GM21390 (cell line): Measurements from ENCODE around the gene WDR70.

Experiments used
- ATAC-seq: cut with Tn5 transposase; IDR thresholded peaks from one replicate; pipeline ENCODE4 v1.9.1; 2021; ENCODE audit not compliant: unreplicated experiment

The WDR70 gene

GRCh38 chr5:37717613-37718431 lies 338.7 kb downstream of the WDR70 start:
- no peak for ATAC-seq

- ATAC-seq: no peak
Measured at GRCh38 chr5:37720550-37720952, 341.4 kb downstream of the WDR70 start.

- ATAC-seq: peak; percentile 75
Measured at GRCh38 chr5:37721447-37721871, 342.3 kb downstream of the WDR70 start.

DNA sequence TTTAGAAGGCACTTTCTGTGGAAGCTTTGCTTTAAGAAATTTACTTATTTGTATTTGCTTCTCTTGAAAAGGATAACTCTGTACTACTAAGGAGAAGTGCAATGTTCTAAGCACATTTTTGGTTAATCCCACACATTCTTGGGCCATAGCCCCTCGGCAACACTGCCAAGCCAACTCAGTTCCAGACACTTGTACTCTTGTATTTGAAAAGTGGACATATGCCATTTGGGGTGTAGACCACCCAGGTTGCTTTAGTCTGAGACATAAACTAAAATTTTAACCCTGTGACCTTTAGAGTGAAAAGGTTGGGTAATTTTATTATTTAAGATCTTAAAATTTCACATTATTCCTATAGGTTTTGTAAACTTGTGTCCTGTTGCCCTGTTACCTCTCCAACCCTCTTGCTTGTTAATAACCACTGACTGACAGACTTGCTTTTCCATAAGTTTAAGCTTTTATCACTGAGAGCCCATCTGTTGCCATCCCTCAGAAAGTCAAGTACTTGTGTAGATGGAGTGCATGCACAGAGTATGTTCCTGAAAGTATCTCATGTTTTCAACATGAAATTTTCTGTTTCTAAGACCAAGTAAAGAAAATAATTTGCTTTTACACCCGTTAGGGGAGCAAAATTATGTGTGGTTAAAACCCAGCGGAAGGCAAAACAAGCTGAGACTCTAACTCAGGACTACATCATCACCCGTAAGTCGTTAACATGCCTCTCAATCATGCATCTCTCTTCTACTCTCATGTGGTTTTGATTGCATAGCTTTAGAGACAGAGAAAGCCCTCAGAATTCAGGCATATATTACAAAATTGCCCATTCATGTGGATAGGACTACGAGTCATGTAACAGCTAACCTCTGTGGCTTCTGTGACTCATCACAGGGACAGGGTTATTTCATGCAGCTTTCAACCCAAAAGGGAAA lies 343.4 kb downstream of the WDR70 start:
- peak; percentile 60 for ATAC-seq

DNA sequence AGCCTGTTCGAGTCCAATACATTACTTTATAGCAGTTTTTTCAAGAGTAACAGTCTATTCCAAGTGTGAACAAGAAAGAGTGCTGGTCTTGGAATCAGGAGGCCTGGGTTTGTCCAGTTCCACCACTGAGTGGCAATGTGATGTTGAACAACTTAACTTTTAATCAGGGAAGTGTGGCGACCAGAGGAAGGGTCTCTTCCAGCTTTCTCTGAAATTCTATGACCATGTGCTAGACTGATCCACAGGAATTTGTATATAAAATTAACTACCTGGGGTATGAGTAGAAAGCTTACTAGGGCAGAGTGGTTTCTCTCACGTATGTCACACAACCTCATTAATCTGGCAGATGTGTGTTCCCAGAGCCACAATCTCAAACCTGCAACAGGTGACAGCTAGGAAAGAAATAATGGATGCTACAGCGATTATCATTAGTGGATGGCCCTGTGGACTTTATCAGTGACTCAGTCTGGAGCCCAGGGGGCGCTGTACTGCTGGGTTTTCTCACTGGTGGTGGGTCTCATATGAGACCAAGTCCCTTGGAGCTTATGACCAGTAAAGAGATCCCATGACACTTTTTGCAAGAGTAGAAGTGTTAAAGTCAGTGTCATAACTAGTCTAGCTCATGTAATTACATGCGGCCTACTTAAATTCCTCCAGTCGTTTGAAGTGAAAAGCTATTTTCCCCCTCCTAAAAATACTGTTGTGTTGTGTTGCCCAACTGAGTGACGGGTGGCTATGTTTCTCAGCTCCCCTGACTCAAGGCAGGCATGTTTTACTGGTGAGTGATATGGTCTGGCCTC lies 344.2 kb downstream of the WDR70 start:
- ATAC-seq: no peak

GRCh38 chr5:37724395-37725125 lies 345.4 kb downstream of the WDR70 start:
- no peak for ATAC-seq

DNA sequence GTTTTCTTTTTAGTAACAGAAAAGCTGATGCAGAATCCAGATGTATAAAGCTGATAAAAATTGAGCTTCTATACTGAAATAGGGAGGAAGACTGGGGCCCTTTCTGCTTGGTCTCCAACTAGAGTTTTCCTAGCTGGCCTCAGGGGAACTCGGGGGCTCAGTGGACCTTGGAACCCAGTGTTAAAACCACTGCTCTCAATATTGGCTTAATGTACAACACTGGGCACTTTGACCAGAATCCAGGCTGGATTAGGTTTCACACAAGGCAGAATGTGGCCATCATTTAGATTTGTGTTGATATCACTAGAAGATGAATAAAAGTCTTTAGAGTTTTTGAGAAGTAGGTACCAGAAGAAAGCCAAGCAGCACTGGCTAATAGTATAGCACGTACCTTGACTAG lies 346.1 kb downstream of the WDR70 start:
- ATAC-seq: no peak

GRCh38 chr5:37727238-37727637 lies 348.1 kb downstream of the WDR70 start:
- ATAC-seq: no peak

DNA sequence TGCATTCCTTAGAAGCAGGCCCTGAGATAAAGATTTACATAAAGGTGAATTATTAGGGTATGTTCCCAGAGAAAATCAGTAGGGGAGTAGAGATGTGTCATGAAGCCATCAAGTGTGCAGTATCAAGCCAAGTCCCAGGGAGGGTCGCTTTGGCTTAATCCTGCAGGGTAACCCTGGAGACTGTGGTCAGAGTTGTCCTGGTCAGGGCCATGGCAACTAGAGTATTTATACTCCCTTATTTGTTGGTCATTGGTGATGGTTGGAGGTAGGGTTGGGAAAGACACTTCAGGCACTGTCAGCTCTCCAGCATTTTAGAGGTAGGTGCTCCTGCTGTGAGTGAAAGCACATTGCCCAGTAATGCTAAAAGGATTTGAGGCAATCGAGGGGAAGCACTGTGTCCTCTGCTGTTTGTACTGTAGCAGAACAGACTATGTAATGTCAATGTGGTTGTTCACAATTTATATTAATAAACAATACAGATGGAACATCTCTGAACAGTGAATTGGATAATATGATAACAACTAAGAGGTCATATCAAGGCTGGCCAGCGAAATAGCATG lies 351.9 kb downstream of the WDR70 start:
- ATAC-seq: no peak

DNA sequence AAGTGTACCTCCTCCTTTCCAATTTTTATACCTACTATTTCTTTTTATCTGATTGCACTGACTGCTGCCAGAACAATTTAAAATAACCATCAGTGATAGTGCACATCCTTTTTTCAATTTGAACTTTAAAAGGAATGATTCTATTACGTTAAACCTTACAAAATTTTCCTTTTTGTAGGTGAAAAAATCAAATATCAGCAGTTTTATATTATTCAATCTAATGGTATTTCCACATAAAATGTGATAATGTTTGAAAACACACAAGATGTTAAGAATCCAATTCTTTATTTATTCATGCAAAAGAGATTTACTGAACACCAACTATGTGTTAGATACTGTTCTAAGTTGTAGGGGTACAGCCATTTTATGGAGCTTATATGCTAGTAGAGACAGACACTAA lies 355.0 kb downstream of the WDR70 start:
- ATAC-seq: no peak

GRCh38 chr5:37735649-37736347 lies 356.7 kb downstream of the WDR70 start:
- peak; percentile 49 for ATAC-seq

DNA sequence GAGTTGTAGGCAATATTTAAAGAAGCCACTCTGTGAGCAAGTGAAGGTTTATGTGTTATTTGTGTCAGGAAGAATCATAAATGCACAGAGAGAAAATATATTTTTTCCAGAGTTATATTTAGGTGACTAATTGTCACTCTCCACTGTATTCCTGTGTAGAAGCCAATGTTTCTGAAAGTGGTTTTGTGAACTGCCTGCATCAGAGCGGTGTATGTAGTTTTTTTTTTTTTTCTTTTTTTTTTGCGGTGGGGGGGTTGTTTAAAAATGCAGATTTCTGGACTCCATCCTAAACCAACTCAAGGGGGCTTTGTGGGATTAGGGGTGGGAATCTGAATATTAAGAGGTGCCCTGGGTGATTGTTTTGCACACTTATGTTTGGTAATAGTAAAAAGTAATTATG lies 357.3 kb downstream of the WDR70 start:
- ATAC-seq: no peak

DNA sequence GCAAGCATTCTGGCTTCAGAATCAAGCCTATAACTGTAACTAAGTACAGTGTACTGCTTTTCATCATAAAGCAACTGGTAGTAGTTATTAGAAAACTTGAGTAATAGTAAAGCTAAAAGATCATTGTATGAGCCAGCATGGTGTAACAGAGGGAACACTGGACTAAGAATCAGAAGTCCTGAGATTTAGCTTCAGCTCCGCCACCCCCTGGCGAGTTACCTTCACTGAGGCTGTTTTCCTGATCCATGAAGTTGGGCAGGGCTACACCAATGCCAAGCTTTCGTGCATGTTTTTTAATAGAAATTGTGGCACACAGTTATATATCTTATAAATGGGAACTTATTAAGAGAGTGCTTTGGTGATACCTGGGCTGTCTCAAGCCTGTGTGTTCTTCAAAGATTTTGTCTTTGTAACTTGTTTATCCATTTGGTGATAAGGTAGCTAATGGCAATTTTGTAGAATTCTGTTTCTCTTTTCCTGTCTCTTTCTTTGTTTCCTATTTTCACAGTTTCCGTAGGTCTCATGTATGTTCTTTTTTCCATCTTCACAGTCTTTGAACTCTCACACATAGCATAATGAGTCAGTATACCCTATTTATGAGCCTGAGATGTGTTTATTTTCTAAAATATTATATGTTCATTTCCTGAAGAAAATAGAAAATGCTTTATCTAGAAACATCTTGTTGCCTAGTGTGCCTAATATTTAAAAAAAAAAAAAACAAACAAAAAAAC lies 358.4 kb downstream of the WDR70 start:
- no peak for ATAC-seq

DNA sequence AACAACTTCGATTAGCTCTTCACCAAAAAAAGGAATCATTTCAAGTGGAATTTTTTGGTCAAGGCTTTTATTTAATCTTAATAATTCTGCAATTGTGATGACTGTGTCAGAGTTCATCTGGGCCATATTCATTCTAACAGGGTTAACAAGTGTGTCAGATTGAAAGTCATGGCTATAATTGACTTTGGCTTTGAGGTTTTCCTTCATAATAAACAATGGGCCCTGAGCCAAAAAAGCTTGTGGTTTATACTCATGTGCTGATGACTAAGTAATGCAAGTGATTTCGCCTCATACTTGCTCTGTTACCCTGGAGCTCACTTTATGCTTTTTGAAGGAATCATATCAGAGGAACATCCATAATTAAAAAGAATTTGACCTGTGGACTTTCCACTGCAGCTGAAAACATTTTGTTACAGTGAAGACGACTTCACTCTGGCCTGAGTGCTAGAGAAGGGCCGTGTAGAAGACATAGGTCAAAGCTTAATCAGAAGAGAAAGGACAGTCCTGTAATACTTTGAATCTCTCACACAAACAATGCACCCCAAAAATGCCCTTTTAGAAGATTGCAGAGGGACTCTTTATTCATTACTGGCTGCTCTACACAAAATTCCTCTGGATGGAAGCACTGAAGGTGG lies 359.1 kb downstream of the WDR70 start:
- ATAC-seq: peak; percentile 86

- no peak for ATAC-seq
Measured at GRCh38 chr5:37738865-37739488, 359.9 kb downstream of the WDR70 start.

DNA sequence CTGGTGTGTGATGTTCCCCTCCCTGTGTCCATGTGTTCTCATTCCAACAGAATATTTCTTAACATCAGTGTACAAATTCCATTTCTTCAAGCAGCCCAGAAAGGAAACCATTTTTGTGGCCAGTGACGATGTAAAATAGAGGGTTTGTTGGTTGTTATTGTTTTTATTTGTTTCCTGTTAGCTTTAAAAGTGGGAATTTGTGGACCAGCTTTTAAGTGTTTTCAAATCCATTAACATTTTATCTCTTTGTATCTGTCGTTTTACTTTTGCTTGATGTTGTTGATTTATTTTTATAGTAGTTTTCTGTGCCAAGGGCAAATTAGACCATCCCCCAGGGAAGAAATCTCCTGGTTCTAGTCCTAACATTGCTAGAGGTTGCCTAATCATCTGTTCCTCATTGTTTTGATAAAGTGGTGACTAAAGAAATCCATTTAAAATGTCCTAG lies 360.7 kb downstream of the WDR70 start:
- ATAC-seq: no peak

DNA sequence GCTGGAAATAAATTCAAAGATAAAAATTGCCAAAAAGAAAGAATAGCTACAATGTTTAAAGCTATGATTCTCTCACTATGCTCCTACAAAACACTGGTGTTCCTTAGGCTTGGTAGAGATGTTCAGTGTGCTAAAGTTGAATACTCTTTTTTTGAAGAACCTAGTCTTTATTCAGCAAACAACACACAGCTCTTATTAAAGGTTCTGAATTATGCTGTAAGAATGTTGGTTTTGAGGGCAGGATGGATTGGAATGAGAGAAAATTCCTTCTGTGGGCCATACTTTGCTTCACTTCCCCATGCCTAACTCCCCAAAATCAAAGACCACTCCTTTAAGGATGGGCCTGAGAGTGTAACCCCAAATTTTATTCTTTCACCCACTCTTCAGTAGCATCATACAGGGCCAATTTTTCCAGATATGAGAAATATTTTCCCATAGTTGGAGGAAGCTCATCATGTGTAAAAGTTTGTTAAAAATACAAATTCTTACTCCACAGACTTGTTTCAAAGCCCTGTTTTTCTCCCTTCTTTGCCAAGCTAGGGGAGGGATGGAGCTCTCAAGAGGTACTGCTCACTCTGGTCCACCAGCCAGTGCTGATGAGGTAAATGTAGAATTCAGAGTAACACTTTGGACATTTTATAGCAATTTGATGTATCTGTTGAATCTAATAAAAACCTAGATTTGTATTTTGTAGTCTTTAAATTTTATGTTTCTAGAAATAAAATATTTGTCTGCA lies 361.4 kb downstream of the WDR70 start:
- ATAC-seq: no peak
